HEK293T (cell line): Measurements from ENCODE around the gene DCAF5.

Experiments
- ARNT ChIP-seq: fragments of 450-650 bp; IDR thresholded peaks from 2 replicates; pipeline ENCODE4 v1.6.1; 2017; ENCODE audit warnings: mild to moderate bottlenecking
- BHLHE40 ChIP-seq: fragments of 450-650 bp; IDR thresholded peaks from 2 replicates; pipeline ENCODE4 v1.6.1; 2016; ENCODE audit warnings: mild to moderate bottlenecking, moderate library complexity, borderline replicate concordance
- ELF4 ChIP-seq: fragments of 450-650 bp; IDR thresholded peaks from 2 replicates; pipeline ENCODE4 v1.6.1; 2017; ENCODE audit warnings: antibody characterized with exemption
- FOXA1 ChIP-seq: fragments of 450-650 bp; IDR thresholded peaks from 2 replicates; pipeline ENCODE4 v1.6.1; 2016; ENCODE audit warnings: mild to moderate bottlenecking
- FOXK2 ChIP-seq: fragments of 450-650 bp; IDR thresholded peaks from 2 replicates; pipeline ENCODE4 v1.6.1; 2016; ENCODE audit warnings: mild to moderate bottlenecking
- FOXM1 ChIP-seq: fragments of 450-650 bp; IDR thresholded peaks from 2 replicates; pipeline ENCODE4 v1.6.1; 2017; ENCODE audit warnings: mild to moderate bottlenecking, borderline replicate concordance
- HDGF ChIP-seq: fragments of 450-650 bp; IDR thresholded peaks from 2 replicates; pipeline ENCODE4 v1.6.1; 2017; ENCODE audit warnings: antibody characterized with exemption, borderline replicate concordance
- L3MBTL2 ChIP-seq: fragments of 450-650 bp; conservative IDR thresholded peaks from 2 replicates; pipeline ENCODE4 v1.6.1; 2016; ENCODE audit warnings: mild to moderate bottlenecking
- LEF1 ChIP-seq: fragments of 450-650 bp; IDR thresholded peaks from 2 replicates; pipeline ENCODE4 v1.6.1; 2017; ENCODE audit warnings: mild to moderate bottlenecking, borderline replicate concordance
- NFRKB ChIP-seq: fragments of 450-650 bp; IDR thresholded peaks from 2 replicates; pipeline ENCODE4 v1.6.1; 2016; ENCODE audit warnings: mild to moderate bottlenecking, moderate library complexity
- SP1 ChIP-seq: fragments of 450-650 bp; IDR thresholded peaks from 2 replicates; pipeline ENCODE4 v1.6.1; 2017
- SUZ12 ChIP-seq: fragments of 450-650 bp; IDR thresholded peaks from 2 replicates; pipeline ENCODE4 v1.6.1; 2016; ENCODE audit warnings: mild to moderate bottlenecking
- TF ChIP-seq, protein P1 (sequence below): fragments of 450-650 bp; IDR thresholded peaks from 2 replicates; pipeline ENCODE4 v1.6.1; 2016

DNA sequence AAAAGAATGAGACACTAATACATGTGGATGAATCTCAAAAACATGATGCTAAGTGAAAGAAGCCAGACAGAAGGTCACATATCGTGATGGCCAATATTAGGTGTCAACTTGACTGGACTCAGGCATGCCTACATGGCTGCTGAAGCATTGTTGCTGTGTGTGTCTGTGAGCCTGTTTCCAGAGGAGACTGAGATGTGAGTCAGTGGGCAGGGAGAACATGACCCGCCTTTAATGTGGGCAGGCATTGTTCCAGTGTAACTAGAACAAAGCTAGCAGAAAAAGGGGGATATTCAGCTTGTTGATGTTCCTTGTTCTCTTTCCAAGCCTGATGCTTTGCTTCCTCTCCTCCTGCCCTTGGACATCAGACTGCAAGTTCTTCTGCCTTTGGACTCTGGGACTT is 47.6 kb downstream of the DCAF5 start:
- TF ChIP-seq BHLHE40 (no peak), FOXK2 (no peak), SUZ12 (no peak), SP1 (no peak), HDGF (no peak), LEF1 (no peak), FOXM1 (no peak), ARNT (no peak), NFRKB (no peak), ELF4 (no peak), FOXA1 (no peak), L3MBTL2 (no peak)
- TF ChIP-seq, protein P1, sequence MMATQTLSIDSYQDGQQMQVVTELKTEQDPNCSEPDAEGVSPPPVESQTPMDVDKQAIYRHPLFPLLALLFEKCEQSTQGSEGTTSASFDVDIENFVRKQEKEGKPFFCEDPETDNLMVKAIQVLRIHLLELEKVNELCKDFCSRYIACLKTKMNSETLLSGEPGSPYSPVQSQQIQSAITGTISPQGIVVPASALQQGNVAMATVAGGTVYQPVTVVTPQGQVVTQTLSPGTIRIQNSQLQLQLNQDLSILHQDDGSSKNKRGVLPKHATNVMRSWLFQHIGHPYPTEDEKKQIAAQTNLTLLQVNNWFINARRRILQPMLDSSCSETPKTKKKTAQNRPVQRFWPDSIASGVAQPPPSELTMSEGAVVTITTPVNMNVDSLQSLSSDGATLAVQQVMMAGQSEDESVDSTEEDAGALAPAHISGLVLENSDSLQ: no peak
